ENCODE results near the gene ENTHD1. TPM values are rescaled to one million over a fixed set of nuclear protein-coding genes. Genes with fewer than 3 reads are reported as not detected.
"Not testable (repeated sequence)": the region's sequence is repeated elsewhere in the genome, so short reads cannot be mapped to it uniquely, and the experiment has no call there.

Gene ENTHD1
- total RNA-seq, 2 donors from 2014 or later: not detected

- Histone ChIP-seq H3K36me3 (ENCODE audit: control insufficient read depth, insufficient read depth, low read length) (no peaks in the 10 kb centered on the region), H3K27me3 (ENCODE audit: control insufficient read depth, insufficient read depth, low read length, poor library complexity, severe bottlenecking) (peaks cover 5% of the 10 kb centered on the region), H3K27ac (ENCODE audit: low read depth, low read length) (no peak overlapping the region), H3K9ac (ENCODE audit: extremely low read depth, low read length, poor library complexity, severe bottlenecking) (no peak overlapping the region), H3K9me3 (ENCODE audit: control insufficient read depth, low read length) (no peaks in the 10 kb centered on the region), H3K4me3 (ENCODE audit: low read length) (no peak overlapping the region), H3K4me1 (ENCODE audit: control insufficient read depth, insufficient read depth, low read length) (no peaks in the 10 kb centered on the region)
- WGBS, 2 experiments (ENCODE audit: insufficient coverage in 1 of 2, insufficient read length in 1 of 2): 67 to 100% methylated on average over 1 of the region's 1 CpG
- Mint-ChIP-seq H3K4me3 (no peak overlapping the region), H3K9me3 (no peaks in the 10 kb centered on the region), H3K27ac (no peak overlapping the region), H3K27me3 (ENCODE audit: insufficient read depth) (peaks cover 17% of the 10 kb centered on the region), H3K4me1 (no peaks in the 10 kb centered on the region), H3K36me3 (ENCODE audit: low read depth) (no peaks in the 10 kb centered on the region)
- no peak for TF ChIP-seq CTCF (conservative IDR thresholded peaks at IDR 0.05)
- DNase-seq: no peak
Observed at GRCh38 chr22:39883057-39883456, 10.5 kb downstream of the ENTHD1 start.

GRCh38 chr22:39880722-39881121 lies 12.8 kb downstream of the ENTHD1 start:
- Mint-ChIP-seq H3K27ac (no peak overlapping the region), H3K4me1 (no peaks in the 10 kb centered on the region), H3K4me3 (no peak overlapping the region), H3K36me3 (ENCODE audit: low read depth) (no peaks in the 10 kb centered on the region), H3K9me3 (no peaks in the 10 kb centered on the region), H3K27me3 (ENCODE audit: insufficient read depth) (peaks cover 11% of the 10 kb centered on the region)
- H3K4me1 ChIP-seq (ENCODE audit: control insufficient read depth, insufficient read depth, low read length): no peaks in the 10 kb centered on the region
- H3K27ac ChIP-seq (ENCODE audit: low read depth, low read length): no peak overlapping the region
- H3K27me3 ChIP-seq (ENCODE audit: control insufficient read depth, insufficient read depth, low read length, poor library complexity, severe bottlenecking): peaks cover 5% of the 10 kb centered on the region
- DNase-seq: no peak
- no peaks in the 10 kb centered on the region for H3K9me3 ChIP-seq (ENCODE audit: control insufficient read depth, low read length)
- no peak overlapping the region for H3K4me3 ChIP-seq (ENCODE audit: low read length)
- H3K9ac ChIP-seq (ENCODE audit: extremely low read depth, low read length, poor library complexity, severe bottlenecking): no peak overlapping the region
- no peak for TF ChIP-seq CTCF (conservative IDR thresholded peaks at IDR 0.05)
- no peaks in the 10 kb centered on the region for H3K36me3 ChIP-seq (ENCODE audit: control insufficient read depth, insufficient read depth, low read length)

- no peaks in the 10 kb centered on the region for H3K27me3 Mint-ChIP-seq (ENCODE audit: insufficient read depth)
- no peaks in the 10 kb centered on the region for H3K27me3 ChIP-seq (ENCODE audit: control insufficient read depth, insufficient read depth, low read length, poor library complexity, severe bottlenecking)
- H3K4me3 ChIP-seq (ENCODE audit: low read length): no peak overlapping the region
- H3K36me3 ChIP-seq (ENCODE audit: control insufficient read depth, insufficient read depth, low read length): no peaks in the 10 kb centered on the region
- no peaks in the 10 kb centered on the region for H3K9me3 Mint-ChIP-seq
- H3K4me3 Mint-ChIP-seq: no peak overlapping the region
- H3K9me3 ChIP-seq (ENCODE audit: control insufficient read depth, low read length): no peaks in the 10 kb centered on the region
- no peak overlapping the region for H3K27ac Mint-ChIP-seq
- H3K36me3 Mint-ChIP-seq (ENCODE audit: low read depth): no peaks in the 10 kb centered on the region
- H3K27ac ChIP-seq (ENCODE audit: low read depth, low read length): no peak overlapping the region
- no peaks in the 10 kb centered on the region for H3K4me1 Mint-ChIP-seq
- H3K4me1 ChIP-seq (ENCODE audit: control insufficient read depth, insufficient read depth, low read length): no peaks in the 10 kb centered on the region
- WGBS, 2 experiments (ENCODE audit: insufficient coverage in 1 of 2, insufficient read length in 1 of 2): 88 to 89% methylated on average over 4 to 6 of the region's 6 CpGs
- DNase-seq: no peak
- TF ChIP-seq CTCF (conservative IDR thresholded peaks at IDR 0.05): no peak
- no peak overlapping the region for H3K9ac ChIP-seq (ENCODE audit: extremely low read depth, low read length, poor library complexity, severe bottlenecking)
Observed at GRCh38 chr22:39877079-39877845, 16.3 kb downstream of the ENTHD1 start.

GRCh38 chr22:39875176-39875885 lies 18.2 kb downstream of the ENTHD1 start:
- H3K27me3 Mint-ChIP-seq (ENCODE audit: insufficient read depth); H3K4me1 ChIP-seq (ENCODE audit: control insufficient read depth, insufficient read depth, low read length); DNase-seq; H3K9ac ChIP-seq (ENCODE audit: extremely low read depth, low read length, poor library complexity, severe bottlenecking); H3K4me1 Mint-ChIP-seq; H3K9me3 Mint-ChIP-seq; H3K9me3 ChIP-seq (ENCODE audit: control insufficient read depth, low read length); H3K36me3 Mint-ChIP-seq (ENCODE audit: low read depth); H3K4me3 Mint-ChIP-seq; H3K27ac Mint-ChIP-seq; H3K27me3 ChIP-seq (ENCODE audit: control insufficient read depth, insufficient read depth, low read length, poor library complexity, severe bottlenecking); H3K4me3 ChIP-seq (ENCODE audit: low read length); H3K36me3 ChIP-seq (ENCODE audit: control insufficient read depth, insufficient read depth, low read length); H3K27ac ChIP-seq (ENCODE audit: low read depth, low read length): not testable (repeated sequence)
- WGBS, 2 experiments (ENCODE audit: insufficient coverage in 1 of 2, insufficient read length in 1 of 2): 90 to 98% methylated on average over 9 to 17 of the region's 42 CpGs
